SU-DHL-6 (cell line): Measurements from ENCODE around the gene VCAN.

Experiments
- EZH2phosphoT487 ChIP-seq: fragments of 200-600 bp; sonication (generic), shearing (Covaris generic); conservative IDR thresholded peaks from 2 replicates; pipeline ENCODE4 v1.6.1; 2018; ENCODE audit warnings: mild to moderate bottlenecking, antibody characterized with exemption, low read length, moderate library complexity, mixed read lengths
- TF ChIP-seq, protein P1 (sequence below): fragments of 200-600 bp; sonication (generic); IDR thresholded peaks from one replicate; pipeline ENCODE4 v1.5.1; 2017; ENCODE audit warnings: antibody characterized with exemption, mild to moderate bottlenecking, low read length, moderate library complexity; ENCODE audit not compliant: insufficient read depth, poor library complexity, severe bottlenecking

DNA sequence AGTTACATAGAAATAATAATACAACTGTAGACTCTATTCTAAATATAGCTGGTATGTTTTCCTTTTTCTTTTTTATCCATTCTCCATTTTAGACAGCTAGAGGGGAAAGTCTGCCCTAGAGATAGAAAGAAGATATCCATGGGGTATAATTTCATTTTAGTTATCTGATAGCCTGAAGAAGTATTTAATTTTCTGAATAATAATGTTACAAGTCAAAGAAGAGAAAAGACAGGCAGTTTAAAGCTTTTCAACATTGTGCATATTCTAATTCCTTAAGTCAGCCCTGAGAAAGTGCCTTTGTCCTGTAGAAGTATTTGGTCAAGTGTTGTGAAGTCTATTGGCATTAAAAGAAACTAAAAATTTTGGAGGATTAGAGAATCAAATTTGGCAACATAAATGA, 2.5 kb upstream of the VCAN start:
- TF ChIP-seq, protein P1, sequence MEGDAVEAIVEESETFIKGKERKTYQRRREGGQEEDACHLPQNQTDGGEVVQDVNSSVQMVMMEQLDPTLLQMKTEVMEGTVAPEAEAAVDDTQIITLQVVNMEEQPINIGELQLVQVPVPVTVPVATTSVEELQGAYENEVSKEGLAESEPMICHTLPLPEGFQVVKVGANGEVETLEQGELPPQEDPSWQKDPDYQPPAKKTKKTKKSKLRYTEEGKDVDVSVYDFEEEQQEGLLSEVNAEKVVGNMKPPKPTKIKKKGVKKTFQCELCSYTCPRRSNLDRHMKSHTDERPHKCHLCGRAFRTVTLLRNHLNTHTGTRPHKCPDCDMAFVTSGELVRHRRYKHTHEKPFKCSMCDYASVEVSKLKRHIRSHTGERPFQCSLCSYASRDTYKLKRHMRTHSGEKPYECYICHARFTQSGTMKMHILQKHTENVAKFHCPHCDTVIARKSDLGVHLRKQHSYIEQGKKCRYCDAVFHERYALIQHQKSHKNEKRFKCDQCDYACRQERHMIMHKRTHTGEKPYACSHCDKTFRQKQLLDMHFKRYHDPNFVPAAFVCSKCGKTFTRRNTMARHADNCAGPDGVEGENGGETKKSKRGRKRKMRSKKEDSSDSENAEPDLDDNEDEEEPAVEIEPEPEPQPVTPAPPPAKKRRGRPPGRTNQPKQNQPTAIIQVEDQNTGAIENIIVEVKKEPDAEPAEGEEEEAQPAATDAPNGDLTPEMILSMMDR = no peak
- no peak for TF ChIP-seq EZH2phosphoT487
